Muscle layer of colon (tissue), 2 donors: ENCODE results near the gene KMT5B.
A peak's percentile ranks its signal among the peaks of the same experiment; 100 is the strongest.

Experiments used
- H3K27ac ChIP-seq: one replicate; pipeline ENCODE4 v1.7.0; 2013; ENCODE audit warnings: low read depth, mild to moderate bottlenecking, low read length, moderate library complexity
- H3K27me3 ChIP-seq, 2 donors: one replicate each; pipeline ENCODE4 v1.7.0; 2013; ENCODE audit warnings: low read length in 2 of 2, mild to moderate bottlenecking in 2 of 2; ENCODE audit not compliant: insufficient read depth in 2 of 2, control insufficient read depth in 1 of 2
- H3K36me3 ChIP-seq: one replicate; pipeline ENCODE4 v1.7.0; 2013; ENCODE audit warnings: mild to moderate bottlenecking, low read length; ENCODE audit not compliant: insufficient read depth
- H3K4me1 ChIP-seq: one replicate; pipeline ENCODE4 v1.7.0; 2013; ENCODE audit warnings: mild to moderate bottlenecking, low read length; ENCODE audit not compliant: insufficient read depth
- H3K4me3 ChIP-seq, 2 donors: one replicate each; pipeline ENCODE4 v1.7.0; 2013; ENCODE audit warnings: low read length in 2 of 2, low read depth in 1 of 2, mild to moderate bottlenecking in 1 of 2, moderate library complexity in 1 of 2
- H3K9ac ChIP-seq: one replicate; pipeline ENCODE4 v1.7.0; 2013; ENCODE audit warnings: low read length
- H3K9me3 ChIP-seq: one replicate; pipeline ENCODE4 v1.7.0; 2013; ENCODE audit warnings: mild to moderate bottlenecking, low read length
- donor health status: abdominal sarcoma.
- donor health status: Adenocarcinoma of cecum.

The KMT5B gene

GRCh38 chr11:68122936-68123539 is 90.1 kb downstream of the KMT5B start:
- no peak overlapping the region for H3K9ac ChIP-seq

GRCh38 chr11:68121067-68121899 is 91.8 kb downstream of the KMT5B start, which contains the start of gene CHKA:
Gene CHKA, minus strand, starts transcription at chr11:68121388. Its CDS starts 211 bp downstream, at chr11:68121177.
- H3K4me1 ChIP-seq, result peaks cover 25% of the 10 kb centered on the region
- peak within 1 kb of the TSS; percentile 50 for H3K9ac ChIP-seq

More at GRCh38 chr11:68122936-68123539, 90.1 kb downstream of the KMT5B start:
- Histone ChIP-seq H3K27ac (no peak overlapping the region), H3K27me3 (no peaks in the 10 kb centered on the region), H3K4me1 (peaks cover 20% of the 10 kb centered on the region), H3K9me3 (no peaks in the 10 kb centered on the region), H3K4me3 (no peak overlapping the region), H3K36me3 (no peaks in the 10 kb centered on the region)

GRCh38 chr11:68120273-68121066 is 92.6 kb downstream of the KMT5B start:
- H3K4me3 ChIP-seq, result peak overlapping the region; percentile 40 to 78
- H3K27me3 ChIP-seq, result no peaks in the 10 kb centered on the region
- H3K4me1 ChIP-seq, result peaks cover 25% of the 10 kb centered on the region
- peak overlapping the region; percentile 50 for H3K9ac ChIP-seq
- no peaks in the 10 kb centered on the region for H3K36me3 ChIP-seq
- no peaks in the 10 kb centered on the region for H3K9me3 ChIP-seq
- H3K27ac ChIP-seq, result peak overlapping the region; percentile 54

More at GRCh38 chr11:68121067-68121899, 91.8 kb downstream of the KMT5B start, which contains the start of gene CHKA:
- H3K4me3 ChIP-seq, result peak within 1 kb of the TSS; percentile 47 to 78
- H3K27me3 ChIP-seq, result no peaks in the 10 kb centered on the region
- H3K36me3 ChIP-seq, result no peaks in the 10 kb centered on the region
- H3K9me3 ChIP-seq, result no peaks in the 10 kb centered on the region
- H3K27ac ChIP-seq, result peak within 1 kb of the TSS; percentile 99

- peak overlapping the region in 1 of 2 donors; percentile 15 for H3K4me3 ChIP-seq
- H3K9ac ChIP-seq, result peak overlapping the region; percentile 5
- peaks cover 25% of the 10 kb centered on the region for H3K4me1 ChIP-seq
Measured at GRCh38 chr11:68118706-68119448, 94.2 kb downstream of the KMT5B start.

GRCh38 chr11:68117853-68118470 is 95.1 kb downstream of the KMT5B start:
- Histone ChIP-seq H3K27ac (peak overlapping the region; percentile 62), H3K9me3 (no peaks in the 10 kb centered on the region), H3K27me3 (no peaks in the 10 kb centered on the region), H3K4me3 (peak overlapping the region in 1 of 2 donors; percentile 2), H3K36me3 (no peaks in the 10 kb centered on the region), H3K9ac (peak overlapping the region; percentile 5), H3K4me1 (peaks cover 25% of the 10 kb centered on the region)

More at GRCh38 chr11:68118706-68119448, 94.2 kb downstream of the KMT5B start:
- Histone ChIP-seq H3K9me3 (no peaks in the 10 kb centered on the region), H3K27ac (peak overlapping the region; percentile 62), H3K27me3 (no peaks in the 10 kb centered on the region), H3K36me3 (no peaks in the 10 kb centered on the region)

- peaks cover 22% of the 10 kb centered on the region for H3K4me1 ChIP-seq
- H3K9ac ChIP-seq, result no peak overlapping the region
- no peak overlapping the region for H3K27ac ChIP-seq
- H3K36me3 ChIP-seq, result no peaks in the 10 kb centered on the region
- no peak overlapping the region for H3K4me3 ChIP-seq
- H3K9me3 ChIP-seq, result no peaks in the 10 kb centered on the region
- no peaks in the 10 kb centered on the region for H3K27me3 ChIP-seq
Measured at GRCh38 chr11:68116974-68117373, 96.1 kb downstream of the KMT5B start.

- peaks cover 20% of the 10 kb centered on the region for H3K4me1 ChIP-seq
- no peak overlapping the region for H3K4me3 ChIP-seq
- H3K27me3 ChIP-seq, result no peaks in the 10 kb centered on the region
- no peaks in the 10 kb centered on the region for H3K9me3 ChIP-seq
- no peak overlapping the region for H3K9ac ChIP-seq
- H3K36me3 ChIP-seq, result no peaks in the 10 kb centered on the region
- H3K27ac ChIP-seq, result no peak overlapping the region
Measured at GRCh38 chr11:68116126-68116525, 97.0 kb downstream of the KMT5B start.

- Histone ChIP-seq H3K4me1 (peaks cover 20% of the 10 kb centered on the region), H3K27me3 (no peaks in the 10 kb centered on the region), H3K27ac (no peak overlapping the region), H3K9ac (no peak overlapping the region), H3K9me3 (no peaks in the 10 kb centered on the region), H3K4me3 (no peak overlapping the region), H3K36me3 (no peaks in the 10 kb centered on the region)
Measured at GRCh38 chr11:68115285-68115684, 97.8 kb downstream of the KMT5B start.

- H3K4me3 ChIP-seq, result no peak overlapping the region
- H3K36me3 ChIP-seq, result no peaks in the 10 kb centered on the region
- no peak overlapping the region for H3K9ac ChIP-seq
- H3K9me3 ChIP-seq, result no peaks in the 10 kb centered on the region
- no peaks in the 10 kb centered on the region for H3K27me3 ChIP-seq
- no peak overlapping the region for H3K27ac ChIP-seq
- peaks cover 14% of the 10 kb centered on the region for H3K4me1 ChIP-seq
Measured at GRCh38 chr11:68113986-68114385, 99.1 kb downstream of the KMT5B start.

- Histone ChIP-seq H3K36me3 (no peaks in the 10 kb centered on the region), H3K9me3 (no peaks in the 10 kb centered on the region), H3K27ac (no peak overlapping the region), H3K9ac (no peak overlapping the region), H3K27me3 (no peaks in the 10 kb centered on the region), H3K4me3 (no peak overlapping the region), H3K4me1 (peaks cover 12% of the 10 kb centered on the region)
Measured at GRCh38 chr11:68107689-68108088, 105.4 kb downstream of the KMT5B start.
